OCI-M2 (cell line): ENCODE results near the gene ACCS.
A peak's percentile ranks its signal among the peaks of the same experiment; 100 is the strongest.

Experiments
- DNase-seq: peaks from one replicate; lab custom pipeline; 2025; ENCODE audit not compliant: unreplicated experiment; lab: John Stamatoyannopoulos, UW

Gene ACCS, protein sequence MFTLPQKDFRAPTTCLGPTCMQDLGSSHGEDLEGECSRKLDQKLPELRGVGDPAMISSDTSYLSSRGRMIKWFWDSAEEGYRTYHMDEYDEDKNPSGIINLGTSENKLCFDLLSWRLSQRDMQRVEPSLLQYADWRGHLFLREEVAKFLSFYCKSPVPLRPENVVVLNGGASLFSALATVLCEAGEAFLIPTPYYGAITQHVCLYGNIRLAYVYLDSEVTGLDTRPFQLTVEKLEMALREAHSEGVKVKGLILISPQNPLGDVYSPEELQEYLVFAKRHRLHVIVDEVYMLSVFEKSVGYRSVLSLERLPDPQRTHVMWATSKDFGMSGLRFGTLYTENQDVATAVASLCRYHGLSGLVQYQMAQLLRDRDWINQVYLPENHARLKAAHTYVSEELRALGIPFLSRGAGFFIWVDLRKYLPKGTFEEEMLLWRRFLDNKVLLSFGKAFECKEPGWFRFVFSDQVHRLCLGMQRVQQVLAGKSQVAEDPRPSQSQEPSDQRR

DNA sequence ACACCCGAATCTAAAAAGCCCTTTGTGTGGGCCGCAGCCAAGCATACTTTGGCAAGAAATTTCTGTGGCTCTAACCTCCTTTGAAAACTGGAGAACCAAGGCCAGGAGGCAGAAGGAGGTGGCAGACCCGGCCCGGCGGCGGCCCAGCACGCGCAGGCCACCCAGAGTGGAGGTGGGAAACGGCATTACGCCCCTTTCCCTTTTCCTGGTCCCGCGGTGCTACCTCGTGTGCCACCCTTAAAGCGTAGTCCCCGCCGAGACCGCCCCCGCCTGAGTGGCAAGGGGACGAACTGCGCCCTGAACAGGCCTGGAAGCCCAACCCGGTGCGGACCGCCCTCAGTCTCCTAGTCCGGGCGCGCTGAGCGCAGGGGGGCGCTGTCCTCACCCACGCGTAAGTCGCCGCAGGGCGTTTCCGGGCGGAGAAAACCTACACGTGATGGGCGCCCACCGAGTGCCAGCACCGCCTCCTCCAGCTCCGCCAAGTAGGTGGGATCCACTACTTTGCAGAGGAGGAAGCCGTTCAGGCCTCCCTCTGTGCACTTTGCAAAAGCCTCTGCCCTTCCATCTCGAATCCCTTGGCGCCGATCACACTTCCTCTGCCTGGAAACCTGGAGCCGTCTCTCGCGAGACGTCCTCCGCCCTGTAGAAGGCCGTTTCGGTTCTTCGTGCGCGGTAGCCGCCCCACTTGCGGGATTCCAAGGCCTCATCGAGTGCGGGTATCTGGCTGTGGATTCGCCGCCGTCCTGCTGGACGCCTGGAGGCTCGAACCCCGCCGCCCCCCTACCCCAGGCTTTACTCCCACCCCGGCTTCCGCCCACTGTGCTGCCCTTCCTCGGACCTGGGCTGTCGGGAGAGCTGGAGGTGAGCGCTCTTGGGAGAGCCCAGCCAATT is at the start of gene ACCS:
ACCS (plus strand) TSS at position 430 of the 891 bp plus-strand sequence. CDS start 1,358 bp downstream, outside the sequence.
- DNase-seq, result peak; percentile 58

DNA sequence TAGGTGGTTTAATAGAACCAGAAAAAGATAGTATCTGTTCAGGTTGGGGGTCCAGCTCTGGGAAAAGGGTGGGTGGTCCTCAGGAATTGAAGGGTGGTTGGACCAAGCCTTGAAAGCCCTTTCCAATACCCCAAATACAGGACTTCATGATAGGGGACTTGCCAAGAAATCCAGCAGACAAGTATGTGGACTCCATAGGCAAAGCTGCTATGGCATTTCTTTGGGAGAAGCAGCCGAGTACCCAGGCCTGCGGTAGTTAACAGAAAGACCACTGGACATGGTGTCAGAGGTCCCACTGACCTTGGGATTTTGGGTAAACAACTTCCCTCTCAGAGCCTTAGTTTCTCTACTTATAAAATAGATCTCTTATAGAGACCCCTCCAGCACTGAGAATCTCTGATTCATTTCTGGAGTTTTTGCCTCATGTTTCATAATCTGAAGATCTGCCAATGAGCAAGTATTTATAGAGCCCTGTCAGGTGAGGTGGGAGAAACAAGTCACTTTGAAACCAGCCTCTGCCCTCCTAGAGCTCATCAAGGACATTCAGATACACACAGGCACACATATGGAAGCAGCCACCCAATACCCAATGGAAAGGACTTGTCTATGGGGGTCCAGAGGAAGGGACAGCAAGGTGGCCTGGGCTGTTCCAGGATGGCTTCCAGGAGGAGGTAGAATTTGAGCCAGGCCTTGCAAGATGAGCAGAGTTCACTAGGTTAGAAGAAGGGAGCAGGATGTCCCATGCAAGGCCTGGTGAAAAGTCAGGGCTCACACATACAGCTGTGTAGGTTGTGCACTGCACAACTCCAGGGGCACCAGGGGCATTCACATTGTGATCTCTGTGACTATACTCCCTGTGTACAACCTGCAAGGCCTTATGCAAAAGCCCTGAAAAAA is 49.3 kb upstream of the ACCS start:
- DNase-seq, result no peak

GRCh38 chr11:44017443-44018126 is 48.5 kb upstream of the ACCS start:
- DNase-seq, result no peak

DNA sequence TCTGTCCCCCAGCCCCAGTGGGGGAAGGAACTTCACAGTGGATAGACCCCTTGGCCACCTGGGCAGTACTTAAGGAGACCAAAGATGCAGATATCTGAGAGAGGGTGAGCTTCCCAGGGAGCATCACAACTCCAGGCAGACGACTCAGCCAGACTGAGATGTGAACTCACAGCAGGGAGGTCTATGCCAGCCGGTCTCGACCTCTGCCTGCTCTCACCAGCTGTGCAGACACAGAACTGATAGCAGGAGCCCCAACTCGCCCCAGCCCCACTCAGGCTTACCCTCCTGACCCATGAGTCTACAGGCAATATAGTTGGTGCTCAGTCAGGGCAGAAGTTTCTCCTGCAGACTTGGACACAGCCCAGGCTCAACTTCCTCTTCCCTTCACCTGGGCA is 47.9 kb upstream of the ACCS start:
- DNase-seq, result no peak

DNA sequence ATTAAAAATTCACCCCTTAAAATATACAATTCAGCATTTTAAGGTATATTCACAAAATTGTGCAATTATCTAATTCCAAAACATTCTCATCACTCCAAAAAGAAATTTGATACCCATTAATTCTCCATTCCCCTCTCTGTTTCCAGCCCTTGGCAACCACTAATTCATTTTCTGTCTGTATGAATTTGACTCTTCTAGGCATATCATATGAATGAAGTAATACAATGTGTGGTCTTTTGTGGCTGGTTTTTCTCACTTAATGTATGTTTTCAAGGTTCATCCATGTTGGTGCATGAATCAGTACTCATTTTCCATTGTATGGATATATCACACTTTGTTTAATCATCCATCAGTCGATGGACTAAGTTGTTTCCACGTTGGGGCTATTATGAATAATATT is 47.2 kb upstream of the ACCS start:
- DNase-seq, result no peak

GRCh38 chr11:44024977-44025376 is 41.1 kb upstream of the ACCS start:
- DNase-seq, result no peak

DNA sequence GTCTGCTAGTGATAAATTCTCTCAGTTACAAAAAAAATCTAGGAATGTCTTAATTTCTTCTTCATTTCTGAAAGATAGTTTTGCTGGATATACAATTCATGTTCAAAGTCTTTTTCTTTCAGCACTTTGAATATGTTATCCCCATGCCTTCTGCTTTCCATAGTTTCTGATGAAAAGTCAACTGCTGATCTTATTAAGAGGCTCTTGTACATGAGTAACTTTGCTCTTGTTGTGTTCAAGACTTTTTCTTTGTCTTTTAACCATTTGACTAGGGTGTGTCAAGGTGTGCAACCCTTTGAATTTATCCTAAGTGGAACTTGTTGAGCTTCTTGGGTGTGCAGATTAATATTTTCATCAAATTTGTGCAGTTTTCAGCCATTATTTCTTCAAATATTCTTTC is 40.3 kb upstream of the ACCS start:
- no peak for DNase-seq

- no peak for DNase-seq
Observed at GRCh38 chr11:44028401-44028800, 37.7 kb upstream of the ACCS start.

GRCh38 chr11:44028816-44029506 is 37.1 kb upstream of the ACCS start:
- no peak for DNase-seq

DNA sequence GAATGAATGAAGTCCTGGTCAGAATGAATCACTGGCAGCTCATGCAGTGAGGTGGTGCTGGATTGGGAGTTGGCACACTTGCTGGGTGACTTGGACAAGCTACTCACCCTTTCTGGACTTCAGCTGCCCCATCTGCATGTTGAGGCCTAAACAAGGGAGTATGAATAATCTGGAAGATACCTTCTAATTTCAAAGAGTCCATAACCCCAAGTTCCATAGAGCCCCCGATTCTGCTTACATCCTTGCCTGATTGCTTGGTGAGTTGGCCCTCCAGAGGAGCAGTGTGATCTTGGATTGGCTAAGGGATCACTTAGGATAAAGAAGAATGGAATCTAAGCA is 36.6 kb upstream of the ACCS start:
- no peak for DNase-seq

DNA sequence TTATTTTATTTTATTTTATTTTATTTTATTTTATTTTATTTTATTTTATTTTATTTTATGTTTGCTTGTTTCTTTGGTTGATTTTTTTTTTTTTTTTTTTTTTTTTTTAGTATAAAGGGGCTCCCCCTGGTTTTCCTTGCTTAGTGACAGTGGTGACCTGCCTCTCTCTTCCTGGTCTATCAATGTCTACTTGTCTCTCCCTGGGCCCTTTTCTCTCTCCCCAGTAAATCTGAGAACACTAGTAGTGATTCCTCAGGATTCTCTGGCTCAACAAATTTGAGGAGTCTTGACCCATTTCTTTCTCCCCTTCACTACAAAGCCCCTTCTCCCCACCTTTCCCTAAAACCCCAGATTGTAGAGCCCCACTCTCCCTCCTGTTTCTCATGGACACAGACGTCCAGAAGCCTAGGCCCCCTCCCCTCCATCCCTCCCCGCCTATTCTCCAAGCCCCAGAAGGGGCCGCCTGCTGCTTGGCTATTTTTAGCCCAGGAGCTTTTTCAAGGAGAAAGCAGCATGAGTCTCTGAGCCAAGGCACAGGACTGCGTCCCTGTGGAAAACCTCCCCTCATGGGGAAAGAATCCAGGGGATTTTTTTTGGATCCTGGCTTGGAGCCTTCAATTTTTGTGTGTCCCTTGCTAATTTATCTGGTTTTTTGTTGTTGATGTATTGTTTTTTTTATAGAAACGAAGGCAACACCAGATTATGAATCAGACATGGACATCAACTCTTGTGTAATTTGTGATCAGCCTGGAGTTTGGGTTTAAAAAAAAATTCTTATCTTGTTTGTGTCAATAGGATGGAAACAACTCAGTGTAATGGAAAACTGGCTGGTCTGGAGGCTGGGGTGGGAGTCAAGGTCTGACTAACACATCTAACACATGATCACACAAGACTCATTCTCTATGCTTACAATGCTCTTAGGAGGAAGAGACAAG is 35.8 kb upstream of the ACCS start:
- no peak for DNase-seq

GRCh38 chr11:44030996-44031395 is 35.1 kb upstream of the ACCS start:
- DNase-seq, result no peak

DNA sequence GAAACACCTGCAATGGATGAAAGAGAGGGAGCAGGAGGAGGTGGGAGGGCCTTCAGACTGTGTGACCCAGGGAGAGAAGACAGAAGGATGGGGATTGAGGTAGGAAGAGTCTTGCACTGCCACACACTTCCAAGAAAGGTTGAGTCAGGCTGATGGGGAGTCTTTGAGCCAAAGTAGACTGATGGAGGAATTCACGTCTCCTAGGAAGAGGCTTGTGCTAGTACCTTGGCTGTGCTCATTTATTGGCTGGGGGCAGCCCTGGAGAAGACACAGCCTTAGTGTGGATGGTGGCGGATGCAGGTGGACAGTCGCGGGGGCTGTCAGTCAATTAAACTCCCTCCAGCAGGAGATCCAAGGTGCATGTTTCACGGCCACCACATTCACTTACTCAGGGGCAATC is 34.5 kb upstream of the ACCS start:
- DNase-seq, result no peak

DNA sequence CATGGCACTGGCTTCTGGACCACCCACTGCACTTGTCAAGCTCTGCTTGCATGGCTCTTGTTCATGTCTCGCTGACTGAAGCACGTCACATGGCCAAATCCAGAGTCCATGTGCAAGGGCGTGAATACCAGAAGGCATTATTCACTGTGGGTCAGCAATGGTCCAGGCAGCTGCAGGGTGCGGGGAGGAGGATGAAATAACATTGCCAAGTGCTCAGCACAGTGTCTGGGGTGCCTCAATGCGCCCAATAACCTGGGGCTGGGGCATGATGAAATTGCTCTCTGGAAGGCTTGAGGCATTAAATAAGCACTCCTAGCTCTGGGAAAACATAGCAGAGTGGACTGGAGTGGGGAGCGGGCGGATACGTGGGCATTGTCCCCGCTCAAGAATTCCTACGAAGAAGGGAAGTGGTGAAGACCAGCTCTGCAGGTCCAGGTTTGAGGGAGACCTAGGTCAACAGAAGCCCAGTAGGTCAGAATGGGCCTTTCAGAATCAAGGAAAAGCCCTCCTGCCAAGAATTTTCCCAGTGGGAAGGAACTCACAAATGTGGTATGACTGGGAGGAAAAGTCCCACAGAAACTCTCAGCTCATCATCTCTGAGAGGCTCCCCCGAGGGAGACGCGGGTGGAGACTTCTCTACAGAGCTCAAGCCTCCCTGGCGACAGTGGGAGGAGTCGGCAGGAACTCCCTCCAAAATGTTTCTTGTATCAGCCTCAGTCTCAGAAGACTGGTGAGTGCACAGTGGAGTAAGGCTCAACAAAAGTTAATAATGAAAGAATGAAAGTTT is 33.6 kb upstream of the ACCS start:
- no peak for DNase-seq

GRCh38 chr11:44033411-44033850 is 32.6 kb upstream of the ACCS start:
- DNase-seq, result no peak

DNA sequence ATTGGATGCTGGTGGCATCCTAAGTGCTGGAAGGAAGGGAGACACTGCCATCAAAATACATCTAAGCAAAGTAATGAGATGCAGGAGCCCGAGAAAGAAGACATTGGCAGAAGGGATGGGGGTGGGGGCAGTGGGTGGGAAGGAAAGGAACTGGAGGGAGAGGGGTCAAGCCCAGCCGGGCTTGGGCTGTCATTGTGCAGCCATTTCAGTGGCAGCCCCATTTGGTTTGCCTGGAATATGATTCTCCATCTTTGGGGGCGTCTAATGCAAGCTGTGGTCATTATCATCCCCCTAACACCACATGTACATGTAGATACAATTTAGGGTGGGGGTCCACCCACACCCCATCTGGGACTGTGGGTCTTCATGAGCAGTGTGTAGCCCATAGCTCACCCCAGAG is 32.2 kb upstream of the ACCS start:
- no peak for DNase-seq

GRCh38 chr11:44034639-44035038 is 31.4 kb upstream of the ACCS start:
- no peak for DNase-seq
